Raji (cell line): Measurements from ENCODE around the gene SIGLEC11.

ENCODE experiments used
- POLR2A ChIP-seq: IDR thresholded peaks from 2 replicates; pipeline ENCODE4 v1.6.1; 2011; ENCODE audit warnings: low read depth, low read length, control low read depth; ENCODE audit not compliant: insufficient read depth

Gene SIGLEC11

GRCh38 chr19:49987159-49987698 lies 26.3 kb upstream of the SIGLEC11 start:
- TF ChIP-seq POLR2A = no peak

GRCh38 chr19:49986354-49986753 lies 25.4 kb upstream of the SIGLEC11 start:
- no peak for TF ChIP-seq POLR2A

GRCh38 chr19:49985871-49986270 lies 24.9 kb upstream of the SIGLEC11 start:
- TF ChIP-seq POLR2A = no peak

GRCh38 chr19:49984491-49984890 lies 23.5 kb upstream of the SIGLEC11 start:
- no peak for TF ChIP-seq POLR2A

GRCh38 chr19:49983645-49984229 lies 22.8 kb upstream of the SIGLEC11 start:
- TF ChIP-seq POLR2A = no peak

- TF ChIP-seq POLR2A = no peak
Measured at GRCh38 chr19:49981603-49982593, 20.9 kb upstream of the SIGLEC11 start.

GRCh38 chr19:49978324-49978723 lies 17.4 kb upstream of the SIGLEC11 start:
- TF ChIP-seq POLR2A = no peak

- TF ChIP-seq POLR2A = no peak
Measured at GRCh38 chr19:49977881-49978280, 16.9 kb upstream of the SIGLEC11 start.

- no peak for TF ChIP-seq POLR2A
Measured at GRCh38 chr19:49977076-49977475, 16.1 kb upstream of the SIGLEC11 start.

GRCh38 chr19:49976496-49976895 lies 15.5 kb upstream of the SIGLEC11 start:
- no peak for TF ChIP-seq POLR2A

- no peak for TF ChIP-seq POLR2A
Measured at GRCh38 chr19:49975051-49975450, 14.1 kb upstream of the SIGLEC11 start.

- no peak for TF ChIP-seq POLR2A
Measured at GRCh38 chr19:49973987-49974386, 13.0 kb upstream of the SIGLEC11 start.

GRCh38 chr19:49972841-49973240 lies 11.9 kb upstream of the SIGLEC11 start:
- TF ChIP-seq POLR2A = no peak

GRCh38 chr19:49971991-49972411 lies 11.0 kb upstream of the SIGLEC11 start:
- no peak for TF ChIP-seq POLR2A

GRCh38 chr19:49968279-49968922 lies 7.4 kb upstream of the SIGLEC11 start:
- no peak for TF ChIP-seq POLR2A
